ENCODE results near the gene ABHD16A. TPM values are rescaled to one million over a fixed set of nuclear protein-coding genes. Genes with fewer than 3 reads are reported as not detected.

The ABHD16A gene
- total and polyA plus RNA-seq, 2 of the 13 experiments (the other 11 are each of a cell fraction or from before 2014, with no cell fraction given) = 43.5 to 45.4 TPM

DNA sequence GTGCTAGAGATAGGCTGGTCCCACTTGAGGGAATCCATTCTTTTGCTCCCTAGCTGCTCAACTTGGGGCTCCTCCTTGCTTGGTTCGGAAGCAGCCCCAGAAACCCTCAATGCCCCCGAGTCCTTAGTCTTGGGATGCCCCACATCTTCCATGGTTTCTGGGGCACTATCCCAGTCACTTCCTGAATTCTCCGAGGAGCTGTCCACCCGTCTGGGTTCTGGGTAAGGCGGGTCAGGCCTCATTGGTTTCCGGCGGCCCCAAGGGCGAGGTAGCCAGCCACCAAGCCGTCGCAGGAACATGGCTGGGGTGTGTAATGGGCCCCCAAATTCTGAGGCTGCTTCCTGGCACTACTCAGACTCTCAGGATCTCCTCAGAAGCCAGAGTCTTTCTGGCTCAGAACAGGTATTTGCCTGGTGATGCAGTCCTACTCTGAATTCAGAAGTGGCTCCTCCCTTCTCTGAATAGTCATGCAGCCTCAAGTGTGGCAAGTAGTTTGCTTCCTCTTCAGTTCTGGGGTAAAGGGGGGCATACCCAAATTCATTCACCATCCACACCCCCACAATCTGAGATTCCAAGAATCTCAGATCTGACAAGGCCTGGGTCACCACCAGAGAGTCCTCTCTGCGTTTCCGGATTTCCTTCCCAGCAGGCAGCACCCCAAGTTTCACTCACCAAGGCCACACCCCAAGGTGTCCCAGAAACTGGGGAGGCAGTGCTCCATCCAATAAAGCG lies 43.3 kb downstream of the ABHD16A start (continued):
- TF ChIP-seq, protein P1, sequence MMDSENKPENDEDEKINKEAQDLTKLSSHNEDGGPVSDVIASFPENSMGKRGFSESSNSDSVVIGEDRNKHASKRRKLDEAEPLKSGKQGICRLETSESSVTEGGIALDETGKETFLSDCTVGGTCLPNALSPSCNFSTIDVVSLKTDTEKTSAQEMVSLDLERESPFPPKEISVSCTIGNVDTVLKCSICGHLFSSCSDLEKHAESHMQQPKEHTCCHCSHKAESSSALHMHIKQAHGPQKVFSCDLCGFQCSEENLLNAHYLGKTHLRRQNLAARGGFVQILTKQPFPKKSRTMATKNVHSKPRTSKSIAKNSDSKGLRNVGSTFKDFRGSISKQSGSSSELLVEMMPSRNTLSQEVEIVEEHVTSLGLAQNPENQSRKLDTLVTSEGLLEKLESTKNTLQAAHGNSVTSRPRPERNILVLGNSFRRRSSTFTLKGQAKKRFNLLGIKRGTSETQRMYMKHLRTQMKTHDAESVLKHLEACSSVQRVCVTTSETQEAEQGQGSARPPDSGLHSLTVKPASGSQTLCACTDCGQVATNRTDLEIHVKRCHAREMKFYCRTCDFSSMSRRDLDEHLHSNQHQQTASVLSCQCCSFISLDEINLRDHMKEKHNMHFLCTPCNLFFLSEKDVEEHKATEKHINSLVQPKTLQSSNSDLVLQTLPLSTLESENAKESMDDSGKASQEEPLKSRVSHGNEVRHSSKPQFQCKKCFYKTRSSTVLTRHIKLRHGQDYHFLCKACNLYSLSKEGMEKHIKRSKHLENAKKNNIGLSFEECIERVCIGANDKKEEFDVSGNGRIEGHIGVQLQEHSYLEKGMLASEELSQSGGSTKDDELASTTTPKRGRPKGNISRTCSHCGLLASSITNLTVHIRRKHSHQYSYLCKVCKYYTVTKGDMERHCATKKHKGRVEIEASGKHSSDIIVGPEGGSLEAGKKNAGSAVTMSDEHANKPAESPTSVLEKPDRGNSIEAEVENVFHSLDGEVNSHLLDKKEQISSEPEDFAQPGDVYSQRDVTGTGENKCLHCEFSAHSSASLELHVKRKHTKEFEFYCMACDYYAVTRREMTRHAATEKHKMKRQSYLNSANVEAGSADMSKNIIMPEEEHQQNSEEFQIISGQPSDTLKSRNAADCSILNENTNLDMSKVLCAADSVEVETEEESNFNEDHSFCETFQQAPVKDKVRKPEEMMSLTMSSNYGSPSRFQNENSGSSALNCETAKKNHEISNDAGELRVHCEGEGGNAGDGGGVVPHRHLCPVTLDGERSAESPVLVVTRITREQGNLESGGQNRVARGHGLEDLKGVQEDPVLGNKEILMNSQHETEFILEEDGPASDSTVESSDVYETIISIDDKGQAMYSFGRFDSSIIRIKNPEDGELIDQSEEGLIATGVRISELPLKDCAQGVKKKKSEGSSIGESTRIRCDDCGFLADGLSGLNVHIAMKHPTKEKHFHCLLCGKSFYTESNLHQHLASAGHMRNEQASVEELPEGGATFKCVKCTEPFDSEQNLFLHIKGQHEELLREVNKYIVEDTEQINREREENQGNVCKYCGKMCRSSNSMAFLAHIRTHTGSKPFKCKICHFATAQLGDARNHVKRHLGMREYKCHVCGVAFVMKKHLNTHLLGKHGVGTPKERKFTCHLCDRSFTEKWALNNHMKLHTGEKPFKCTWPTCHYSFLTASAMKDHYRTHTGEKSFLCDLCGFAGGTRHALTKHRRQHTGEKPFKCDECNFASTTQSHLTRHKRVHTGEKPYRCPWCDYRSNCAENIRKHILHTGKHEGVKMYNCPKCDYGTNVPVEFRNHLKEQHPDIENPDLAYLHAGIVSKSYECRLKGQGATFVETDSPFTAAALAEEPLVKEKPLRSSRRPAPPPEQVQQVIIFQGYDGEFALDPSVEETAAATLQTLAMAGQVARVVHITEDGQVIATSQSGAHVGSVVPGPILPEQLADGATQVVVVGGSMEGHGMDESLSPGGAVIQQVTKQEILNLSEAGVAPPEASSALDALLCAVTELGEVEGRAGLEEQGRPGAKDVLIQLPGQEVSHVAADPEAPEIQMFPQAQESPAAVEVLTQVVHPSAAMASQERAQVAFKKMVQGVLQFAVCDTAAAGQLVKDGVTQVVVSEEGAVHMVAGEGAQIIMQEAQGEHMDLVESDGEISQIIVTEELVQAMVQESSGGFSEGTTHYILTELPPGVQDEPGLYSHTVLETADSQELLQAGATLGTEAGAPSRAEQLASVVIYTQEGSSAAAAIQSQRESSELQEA (CRISPR knock-in tag; IDR thresholded peaks at IDR 0.05; ENCODE audit: not compliant biosample characterization) = no peak
- TF ChIP-seq ZC3H4 (CRISPR knock-in tag; IDR thresholded peaks at IDR 0.05; ENCODE audit: borderline replicate concordance) (no peak), ZNF567 (CRISPR knock-in tag; IDR thresholded peaks at IDR 0.05; ENCODE audit: borderline replicate concordance) (no peak), HDAC1 (CRISPR knock-in tag; IDR thresholded peaks at IDR 0.05) (no peak), KLF15 (CRISPR knock-in tag; IDR thresholded peaks at IDR 0.05; ENCODE audit: borderline replicate concordance) (no peak), ARNTL (CRISPR knock-in tag; IDR thresholded peaks at IDR 0.05) (0 out of 2 replicates have a peak, but pooled peaks have one; percentile 28), SP140L (CRISPR knock-in tag; IDR thresholded peaks at IDR 0.05; ENCODE audit: borderline replicate concordance) (no peak), TCF12 (IDR thresholded peaks at IDR 0.05) (no peak), TCF12 (CRISPR knock-in tag; IDR thresholded peaks at IDR 0.05) (0 out of 2 replicates have a peak, but pooled peaks have one; percentile 1), ZNF552 (CRISPR knock-in tag; IDR thresholded peaks at IDR 0.05; ENCODE audit: borderline replicate concordance) (0 out of 2 replicates have a peak, but pooled peaks have one; percentile 14), ZNF326 (CRISPR knock-in tag; IDR thresholded peaks at IDR 0.05; ENCODE audit: borderline replicate concordance) (0 out of 2 replicates have a peak, but pooled peaks have one; percentile 37), SP1 (IDR thresholded peaks at IDR 0.05) (no peak), SP1 (CRISPR knock-in tag; IDR thresholded peaks at IDR 0.05) (no peak), ZSCAN25 (CRISPR knock-in tag; IDR thresholded peaks at IDR 0.05) (no peak), KDM4B (CRISPR knock-in tag; IDR thresholded peaks at IDR 0.05) (no peak), PRMT3 (CRISPR knock-in tag; IDR thresholded peaks at IDR 0.05; ENCODE audit: borderline replicate concordance, low read depth) (no peak), CEBPG (CRISPR knock-in tag; IDR thresholded peaks at IDR 0.05) (no peak)
- TF ChIP-seq, protein P2, sequence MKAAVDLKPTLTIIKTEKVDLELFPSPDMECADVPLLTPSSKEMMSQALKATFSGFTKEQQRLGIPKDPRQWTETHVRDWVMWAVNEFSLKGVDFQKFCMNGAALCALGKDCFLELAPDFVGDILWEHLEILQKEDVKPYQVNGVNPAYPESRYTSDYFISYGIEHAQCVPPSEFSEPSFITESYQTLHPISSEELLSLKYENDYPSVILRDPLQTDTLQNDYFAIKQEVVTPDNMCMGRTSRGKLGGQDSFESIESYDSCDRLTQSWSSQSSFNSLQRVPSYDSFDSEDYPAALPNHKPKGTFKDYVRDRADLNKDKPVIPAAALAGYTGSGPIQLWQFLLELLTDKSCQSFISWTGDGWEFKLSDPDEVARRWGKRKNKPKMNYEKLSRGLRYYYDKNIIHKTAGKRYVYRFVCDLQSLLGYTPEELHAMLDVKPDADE (CRISPR knock-in tag; IDR thresholded peaks at IDR 0.05) = no peak
- TF ChIP-seq, protein P3, sequence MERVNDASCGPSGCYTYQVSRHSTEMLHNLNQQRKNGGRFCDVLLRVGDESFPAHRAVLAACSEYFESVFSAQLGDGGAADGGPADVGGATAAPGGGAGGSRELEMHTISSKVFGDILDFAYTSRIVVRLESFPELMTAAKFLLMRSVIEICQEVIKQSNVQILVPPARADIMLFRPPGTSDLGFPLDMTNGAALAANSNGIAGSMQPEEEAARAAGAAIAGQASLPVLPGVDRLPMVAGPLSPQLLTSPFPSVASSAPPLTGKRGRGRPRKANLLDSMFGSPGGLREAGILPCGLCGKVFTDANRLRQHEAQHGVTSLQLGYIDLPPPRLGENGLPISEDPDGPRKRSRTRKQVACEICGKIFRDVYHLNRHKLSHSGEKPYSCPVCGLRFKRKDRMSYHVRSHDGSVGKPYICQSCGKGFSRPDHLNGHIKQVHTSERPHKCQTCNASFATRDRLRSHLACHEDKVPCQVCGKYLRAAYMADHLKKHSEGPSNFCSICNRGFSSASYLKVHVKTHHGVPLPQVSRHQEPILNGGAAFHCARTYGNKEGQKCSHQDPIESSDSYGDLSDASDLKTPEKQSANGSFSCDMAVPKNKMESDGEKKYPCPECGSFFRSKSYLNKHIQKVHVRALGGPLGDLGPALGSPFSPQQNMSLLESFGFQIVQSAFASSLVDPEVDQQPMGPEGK (CRISPR knock-in tag; IDR thresholded peaks at IDR 0.05) = no peak
